SK-N-SH (cell line): Measurements from ENCODE around the gene RNF44. TPM values are rescaled to one million over a fixed set of nuclear protein-coding genes. Genes with fewer than 3 reads are reported as not detected.

Source experiments
- CTCF ChIA-PET: fragments of 300-600, 350-600 bp; formaldehyde crosslinking; extraction: SDS; loops from one replicate; lab custom pipeline; 2021; lab: Yijun Ruan, JAX
- POLR2A ChIA-PET: fragments of 350-600 bp; sonication (Branson Sonifier 250); formaldehyde crosslinking; extraction: SDS; loops from one replicate; lab custom pipeline; 2020; ENCODE audit warnings: antibody characterized with exemption, inconsistent platforms; lab: Yijun Ruan, JAX
- DNase-seq: peaks from one replicate; pipeline ENCODE4 v3.0.0; 2012
- H2AFZ ChIP-seq: fragments of 200-600 bp; sonication (generic); 2 replicates; pipeline ENCODE4 v1.8.1; 2016; ENCODE audit warnings: antibody characterized with exemption, mild to moderate bottlenecking, low read depth
- H3F3A ChIP-seq: fragments of 200-600 bp; sonication (generic); replicated peaks from 2 replicates; pipeline ENCODE3; 2016; ENCODE audit warnings: antibody characterized with exemption, mild to moderate bottlenecking; ENCODE audit not compliant: insufficient read depth
- H3K27ac ChIP-seq, 2 experiments: fragments of 200-500 bp in 1 of 2; fragments of 200-600 bp in 1 of 2; sonication (Bioruptor generic) in 1 of 2; sonication (generic), shearing (Covaris generic) in 1 of 2; 2 replicates each; pipeline versions ENCODE4 v1.5.1 to v1.6.1; 2014 to 2016; ENCODE audit warnings: low read depth in 2 of 2, inconsistent platforms in 1 of 2, low read length in 1 of 2, mild to moderate bottlenecking in 1 of 2, mixed read lengths in 1 of 2
- H3K27me3 ChIP-seq: fragments of 200-600 bp; sonication (generic), shearing (Covaris generic); 2 replicates; pipeline ENCODE4 v1.6.1; 2016; ENCODE audit warnings: mixed run types; ENCODE audit not compliant: insufficient read depth
- H3K36me3 ChIP-seq, 2 experiments: fragments of 200-500 bp in 1 of 2; fragments of 200-600 bp in 1 of 2; sonication (Bioruptor generic) in 1 of 2; sonication (generic) in 1 of 2; replicated peaks in 1 of 2; 2 replicates each; pipeline versions ENCODE3 to v1.5.1; 2014 to 2016; ENCODE audit warnings: low read length in 1 of 2, mild to moderate bottlenecking in 1 of 2; ENCODE audit not compliant: insufficient read depth in 2 of 2, control insufficient read depth in 1 of 2
- H3K4me1 ChIP-seq, 2 experiments: fragments of 200-500 bp in 1 of 2; fragments of 200-600 bp in 1 of 2; sonication (Bioruptor generic) in 1 of 2; sonication (generic), shearing (Covaris generic) in 1 of 2; 2 replicates each; pipeline versions ENCODE4 v1.5.1 to v1.6.1; 2014 to 2016; ENCODE audit warnings: low read depth in 1 of 2, low read length in 1 of 2, mixed run types in 1 of 2; ENCODE audit not compliant: insufficient read depth in 2 of 2, control insufficient read depth in 1 of 2
- H3K4me2 ChIP-seq: fragments of 200-600 bp; sonication (generic), shearing (Covaris generic); 2 replicates; pipeline ENCODE4 v1.6.1; 2017; ENCODE audit warnings: mixed run types
- H3K4me3 ChIP-seq, 2 experiments: fragments of 200-500 bp in 1 of 2; fragments of 200-600 bp in 1 of 2; sonication (Bioruptor generic) in 1 of 2; sonication (generic), shearing (Covaris generic) in 1 of 2; 2 replicates each; pipeline versions ENCODE4 v1.5.1 to v1.8.1; 2014 to 2016; ENCODE audit warnings: low read depth in 2 of 2, inconsistent platforms in 1 of 2, low read length in 1 of 2, mild to moderate bottlenecking in 1 of 2, mixed read lengths in 1 of 2, moderate library complexity in 1 of 2
- H3K79me2 ChIP-seq: fragments of 200-600 bp; sonication (generic); 2 replicates; pipeline ENCODE4 v1.8.1; 2017; ENCODE audit warnings: mild to moderate bottlenecking; ENCODE audit not compliant: insufficient read depth
- H3K9ac ChIP-seq: fragments of 200-600 bp; sonication (generic); 2 replicates; pipeline ENCODE4 v1.6.1; 2017; ENCODE audit warnings: mixed run types
- H3K9me2 ChIP-seq: fragments of 200-600 bp; sonication (generic); 2 replicates; pipeline ENCODE4 v1.6.1; 2017; ENCODE audit warnings: mixed run types
- H3K9me3 ChIP-seq: fragments of 200-600 bp; sonication (generic); 2 replicates; pipeline ENCODE4 v1.6.1; 2017; ENCODE audit warnings: mixed run types, mild to moderate bottlenecking, moderate library complexity
- H4K20me1 ChIP-seq: fragments of 200-600 bp; sonication (generic); 2 replicates; pipeline ENCODE4 v1.6.1; 2017; ENCODE audit warnings: mild to moderate bottlenecking, mixed run types; ENCODE audit not compliant: insufficient read depth
- CHD2 ChIP-seq: fragments of 150-350 bp; IDR thresholded peaks from 2 replicates; pipeline ENCODE4 v1.6.1; 2018; ENCODE audit warnings: low read length; ENCODE audit not compliant: partially characterized antibody
- EP300 ChIP-seq, 2 experiments: IDR thresholded peaks; 2 replicates each; pipeline versions ENCODE4 v1.4.0 to v1.6.1; 2012; ENCODE audit warnings: borderline replicate concordance in 1 of 2, low read depth in 1 of 2, low read length in 1 of 2
- EZH2phosphoT487 ChIP-seq: fragments of 200-600 bp; sonication (generic); IDR thresholded peaks from 2 replicates; pipeline ENCODE4 v1.6.1; 2017; ENCODE audit warnings: low read depth, mixed run types, mild to moderate bottlenecking, antibody characterized with exemption, moderate library complexity, borderline replicate concordance
- FOSL2 ChIP-seq: IDR thresholded peaks from 2 replicates; pipeline ENCODE4 v1.4.0; 2012; ENCODE audit warnings: low read depth, mild to moderate bottlenecking, moderate library complexity, borderline replicate concordance
- FOXJ3 ChIP-seq: sonication (generic); formaldehyde crosslinking; IDR thresholded peaks from 2 replicates; pipeline ENCODE4 v1.5.1; 2020; ENCODE audit warnings: mild to moderate bottlenecking, missing genetic modification reagents
- FOXM1 ChIP-seq: IDR thresholded peaks from 2 replicates; pipeline ENCODE4 v1.4.0; 2012; ENCODE audit warnings: low read depth, mild to moderate bottlenecking
- GATA2 ChIP-seq: sonication (generic); formaldehyde crosslinking; IDR thresholded peaks from 2 replicates; pipeline ENCODE4 v1.5.0; 2020; ENCODE audit warnings: mild to moderate bottlenecking, missing genetic modification reagents
- IRF3 ChIP-seq: fragments of 150-350 bp; IDR thresholded peaks from 2 replicates; pipeline ENCODE4 v1.6.1; 2016; ENCODE audit warnings: mild to moderate bottlenecking, low read depth, low read length
- MAX ChIP-seq: IDR thresholded peaks from 2 replicates; pipeline ENCODE4 v1.4.0; 2012; ENCODE audit warnings: low read depth
- MXI1 ChIP-seq: IDR thresholded peaks from 2 replicates; pipeline ENCODE4 v1.6.1; 2012; ENCODE audit warnings: mild to moderate bottlenecking, low read depth, low read length, improper control_type of control experiment
- NFIC ChIP-seq: IDR thresholded peaks from 2 replicates; pipeline ENCODE4 v1.4.0; 2012; ENCODE audit warnings: borderline replicate concordance
- NRF1 ChIP-seq: IDR thresholded peaks from 2 replicates; pipeline ENCODE4 v1.6.1; 2012; ENCODE audit warnings: low read depth, mild to moderate bottlenecking, low read length
- RCOR1 ChIP-seq: fragments of 150-350 bp; IDR thresholded peaks from 2 replicates; pipeline ENCODE4 v1.6.1; 2017; ENCODE audit warnings: antibody characterized with exemption, low read length
- RFX5 ChIP-seq: IDR thresholded peaks from 2 replicates; pipeline ENCODE4 v1.6.1; 2012; ENCODE audit warnings: mild to moderate bottlenecking, improper control_type of control experiment, low read length
- SMC3 ChIP-seq: IDR thresholded peaks from 2 replicates; pipeline ENCODE4 v1.6.1; 2012; ENCODE audit warnings: low read depth, low read length, improper control_type of control experiment
- TAF1 ChIP-seq: IDR thresholded peaks from 2 replicates; pipeline ENCODE4 v1.6.1; 2012; ENCODE audit warnings: low read depth, mild to moderate bottlenecking, low read length, moderate library complexity, borderline replicate concordance
- TEAD4 ChIP-seq: IDR thresholded peaks from 2 replicates; pipeline ENCODE4 v1.4.0; 2012; ENCODE audit warnings: mild to moderate bottlenecking, borderline replicate concordance; ENCODE audit not compliant: insufficient read depth
- USF1 ChIP-seq: IDR thresholded peaks from 2 replicates; pipeline ENCODE4 v1.4.0; 2012; ENCODE audit warnings: low read depth, borderline replicate concordance
- ZBTB33 ChIP-seq: IDR thresholded peaks from 2 replicates; pipeline ENCODE4 v1.4.0; 2012; ENCODE audit warnings: low read depth, borderline replicate concordance
- WGBS: methylation state at CpG from one replicate; pipeline ENCODE4 v1.1.6; 2017; ENCODE audit warnings: low lambda C conversion rate; 5-methylcytosine and 5-hydroxymethylcytosine counted together
- polyA plus RNA-seq, 3 experiments: library from polyadenylated mRNA; depleted of rRNA; stranded (reverse); fragments of >200 nt; gene quantifications; 2 replicates each; pipeline ENCODE4 v1.2.3, GENCODE V29; 2012

The RNF44 gene
- polyA plus RNA-seq, 1 of the 3 experiments (the other 2 are of a cell fraction), result 17.9 TPM

- Histone ChIP-seq H3K4me1 (no peaks in the 10 kb centered on the region), H3K27me3 (no peaks in the 10 kb centered on the region), H3K9me2 (no peaks in the 10 kb centered on the region), H3K9ac (no peak overlapping the region), H2AFZ (no peak overlapping the region), H3K9me3 (no peaks in the 10 kb centered on the region), H3K79me2 (no peaks in the 10 kb centered on the region), H3K4me2 (no peak overlapping the region), H3K4me3 (no peak overlapping the region), H3F3A (no peaks in the 10 kb centered on the region), H3K36me3 (no peaks in the 10 kb centered on the region), H4K20me1 (no peaks in the 10 kb centered on the region), H3K27ac (no peak overlapping the region)
- ChIA-PET POLR2A (no interaction called here), CTCF (interaction anchor here (2.3 kb wide), 1 partner anchor 9 kb away, joined by 11 read pairs; no protein-coding TSS in a partner anchor)
- 73% methylated on average over 10 of the region's 10 CpGs for WGBS
- no peak for DNase-seq
- TF ChIP-seq CHD2 (no peak), FOSL2 (no peak), FOXM1 (no peak), RFX5 (no peak), MXI1 (no peak), GATA2 (CRISPR knock-in tag) (no peak), RCOR1 (no peak), TAF1 (no peak), EP300 (IDR thresholded peaks at IDR 0.05; ENCODE audit: borderline replicate concordance in 1 of 2, low read depth in 1 of 2, low read length in 1 of 2) (no peak), NRF1 (no peak), TEAD4 (no peak), USF1 (no peak), ZBTB33 (no peak), EZH2phosphoT487 (no peak), FOXJ3 (CRISPR knock-in tag) (no peak), NFIC (no peak), MAX (no peak), IRF3 (no peak), SMC3 (no peak)
These were observed 26.8 kb upstream of the RNF44 start for GRCh38 chr5:176564002-176564401.
